EH (cell line): ENCODE data around the gene CYP4F2.
"Not testable (repeated sequence)": the region's sequence is repeated elsewhere in the genome, so short reads cannot be mapped to it uniquely, and the experiment has no call there.

Source experiments
- DNase-seq: peaks from one replicate; pipeline ENCODE4 v3.0.0-alpha.2; 2015; ENCODE audit warnings: low read depth

The CYP4F2 gene

GRCh38 chr19:15897738-15898276, at the start of gene CYP4F2:
Gene CYP4F2 (minus strand): TSS chr19:15898074. CDS start chr19:15897611, 463 bp downstream.
- no peak for DNase-seq

- no peak for DNase-seq
Measured at GRCh38 chr19:15945301-15945700, 47.4 kb upstream of the CYP4F2 start.

- no peak for DNase-seq
Measured at GRCh38 chr19:15944401-15944800, 46.5 kb upstream of the CYP4F2 start.

- DNase-seq: no peak
Measured at GRCh38 chr19:15937771-15938170, 39.9 kb upstream of the CYP4F2 start.

- DNase-seq: no peak
Measured at GRCh38 chr19:15936950-15937349, 39.1 kb upstream of the CYP4F2 start.

- DNase-seq: no peak
Measured at GRCh38 chr19:15936173-15936572, 38.3 kb upstream of the CYP4F2 start.

- DNase-seq: no peak
Measured at GRCh38 chr19:15935167-15935702, 37.4 kb upstream of the CYP4F2 start.

GRCh38 chr19:15934332-15935078, 36.6 kb upstream of the CYP4F2 start, which contains the start of gene CYP4F11:
Gene CYP4F11 (minus strand): TSS chr19:15934529. CDS start chr19:15934408, 121 bp downstream.
- no peak for DNase-seq

- not testable (repeated sequence) for DNase-seq
Measured at GRCh38 chr19:15933761-15934331, 36.0 kb upstream of the CYP4F2 start.

GRCh38 chr19:15928321-15928720, 30.4 kb upstream of the CYP4F2 start:
- DNase-seq: no peak

GRCh38 chr19:15926484-15926883, 28.6 kb upstream of the CYP4F2 start:
- no peak for DNase-seq

- DNase-seq: no peak
Measured at GRCh38 chr19:15923702-15924101, 25.8 kb upstream of the CYP4F2 start.

- DNase-seq: no peak
Measured at GRCh38 chr19:15922021-15922420, 24.1 kb upstream of the CYP4F2 start.

- no peak for DNase-seq
Measured at GRCh38 chr19:15919243-15919642, 21.4 kb upstream of the CYP4F2 start.

GRCh38 chr19:15915109-15915508, 17.2 kb upstream of the CYP4F2 start:
- DNase-seq: no peak

GRCh38 chr19:15913830-15914229, 16.0 kb upstream of the CYP4F2 start:
- no peak for DNase-seq

GRCh38 chr19:15913384-15913783, 15.5 kb upstream of the CYP4F2 start:
- no peak for DNase-seq

GRCh38 chr19:15911599-15912235, 13.8 kb upstream of the CYP4F2 start:
- DNase-seq: no peak

GRCh38 chr19:15905026-15905425, 7.2 kb upstream of the CYP4F2 start:
- no peak for DNase-seq

GRCh38 chr19:15902898-15903297, 5.0 kb upstream of the CYP4F2 start:
- DNase-seq: not testable (repeated sequence)

- DNase-seq: no peak
Measured at GRCh38 chr19:15902254-15902653, 4.4 kb upstream of the CYP4F2 start.

GRCh38 chr19:15900504-15900903, 2.6 kb upstream of the CYP4F2 start:
- no peak for DNase-seq

- DNase-seq: not testable (repeated sequence)
Measured at GRCh38 chr19:15900032-15900431, 2.2 kb upstream of the CYP4F2 start.
